ENCODE data around the gene OR1L6. TPM values are rescaled to one million over a fixed set of nuclear protein-coding genes. Genes with fewer than 3 reads are reported as not detected.

Gene OR1L6
- not detected for total RNA-seq

GRCh38 chr9:122742003-122742402 is at the start of gene OR1L6:
Gene OR1L6, plus strand, starts transcription at chr9:122742303. Its CDS starts 7,545 bp downstream, at chr9:122749848.
- Histone ChIP-seq H3K9me3 (peaks cover 0 to 35% of the 10 kb centered on the region in 2 donors), H3K27me3 (no peaks in the 10 kb centered on the region)
- no peak for TF ChIP-seq CTCF (IDR thresholded peaks at IDR 0.05)

GRCh38 chr9:122695696-122696095 is 46.4 kb upstream of the OR1L6 start:
- Histone ChIP-seq H3K4me1 (no peaks in the 10 kb centered on the region), H3K4me3 (no peak overlapping the region), H3K27ac (no peak overlapping the region), H3K36me3 (no peaks in the 10 kb centered on the region), H3K9me3 (peaks cover 5 to 24% of the 10 kb centered on the region in 2 donors), H3K27me3 (no peaks in the 10 kb centered on the region)
- DNase-seq (ENCODE audit: low spot score), result no peak
- no peak for TF ChIP-seq CTCF (IDR thresholded peaks at IDR 0.05)

More at GRCh38 chr9:122742003-122742402, at the start of gene OR1L6:
- DNase-seq (ENCODE audit: low spot score), result no peak
- no peaks in the 10 kb centered on the region for H3K4me1 ChIP-seq
- H3K27ac ChIP-seq, result no peak within 1 kb of the TSS
- no peak within 1 kb of the TSS for H3K4me3 ChIP-seq
- H3K36me3 ChIP-seq, result no peaks in the 10 kb centered on the region

GRCh38 chr9:122718038-122718437 is 24.1 kb upstream of the OR1L6 start:
- Histone ChIP-seq H3K27me3 (no peaks in the 10 kb centered on the region), H3K9me3 (peaks cover 0 to 55% of the 10 kb centered on the region in 2 donors), H3K4me3 (no peak overlapping the region), H3K4me1 (no peaks in the 10 kb centered on the region), H3K27ac (no peak overlapping the region), H3K36me3 (no peaks in the 10 kb centered on the region)
- TF ChIP-seq CTCF (IDR thresholded peaks at IDR 0.05), result no peak
- DNase-seq (ENCODE audit: low spot score), result no peak

- TF ChIP-seq CTCF (IDR thresholded peaks at IDR 0.05), result no peak
- Histone ChIP-seq H3K27me3 (no peaks in the 10 kb centered on the region), H3K36me3 (no peaks in the 10 kb centered on the region), H3K4me3 (no peak overlapping the region), H3K27ac (no peak overlapping the region), H3K4me1 (no peaks in the 10 kb centered on the region), H3K9me3 (peaks cover 0 to 67% of the 10 kb centered on the region in 2 donors)
- no peak for DNase-seq (ENCODE audit: low spot score)
Measured at GRCh38 chr9:122719218-122719617, 22.9 kb upstream of the OR1L6 start.

GRCh38 chr9:122723690-122724089 is 18.4 kb upstream of the OR1L6 start, which contains the start of gene OR1L4:
Gene OR1L4, plus strand, starts transcription at chr9:122723990. Its CDS starts 0 bp downstream, at chr9:122723990.
- TF ChIP-seq CTCF (IDR thresholded peaks at IDR 0.05), result no peak
- Histone ChIP-seq H3K4me1 (no peaks in the 10 kb centered on the region), H3K9me3 (peaks cover 16 to 91% of the 10 kb centered on the region in 2 donors), H3K36me3 (no peaks in the 10 kb centered on the region), H3K27me3 (no peaks in the 10 kb centered on the region), H3K4me3 (no peak within 1 kb of the TSS), H3K27ac (no peak within 1 kb of the TSS)
- DNase-seq (ENCODE audit: low spot score), result no peak

- Histone ChIP-seq H3K4me1 (no peaks in the 10 kb centered on the region), H3K36me3 (no peaks in the 10 kb centered on the region), H3K9me3 (peaks cover 0 to 13% of the 10 kb centered on the region in 2 donors), H3K27me3 (no peaks in the 10 kb centered on the region), H3K27ac (no peak overlapping the region), H3K4me3 (no peak overlapping the region)
- no peak for TF ChIP-seq CTCF (IDR thresholded peaks at IDR 0.05)
- no peak for DNase-seq (ENCODE audit: low spot score)
Measured at GRCh38 chr9:122754825-122755224, 12.7 kb downstream of the OR1L6 start.

Measured in right atrium auricular region (tissue), 2 donors.